ENCODE data around the gene POLE.

POLE gene

GRCh38 chr12:132675757-132676432 is 11.2 kb downstream of the POLE start:
- DNase-seq (ENCODE audit: low read depth in 2 of 2), result no peak

DNA sequence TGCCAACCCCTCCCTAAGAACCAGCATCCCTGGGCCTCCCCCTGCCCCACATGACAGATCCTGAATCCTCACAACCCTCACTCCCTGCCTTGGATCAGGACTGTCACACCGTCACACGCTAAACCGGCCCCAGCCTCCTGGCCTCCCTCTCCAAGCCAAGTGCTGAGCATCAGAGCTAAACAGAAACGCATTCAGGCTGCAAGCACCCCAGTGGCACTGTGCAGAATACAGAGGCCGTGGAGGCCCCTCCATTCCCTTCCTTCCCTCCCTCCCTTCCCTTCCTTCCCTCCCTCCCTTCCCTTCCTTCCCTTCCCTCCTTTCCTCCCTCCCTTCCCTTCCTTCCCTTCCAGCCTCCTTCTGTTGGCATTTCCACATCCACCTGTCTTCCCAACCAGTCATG is 12.6 kb downstream of the POLE start:
- DNase-seq (ENCODE audit: low read depth in 2 of 2), result no peak

DNA sequence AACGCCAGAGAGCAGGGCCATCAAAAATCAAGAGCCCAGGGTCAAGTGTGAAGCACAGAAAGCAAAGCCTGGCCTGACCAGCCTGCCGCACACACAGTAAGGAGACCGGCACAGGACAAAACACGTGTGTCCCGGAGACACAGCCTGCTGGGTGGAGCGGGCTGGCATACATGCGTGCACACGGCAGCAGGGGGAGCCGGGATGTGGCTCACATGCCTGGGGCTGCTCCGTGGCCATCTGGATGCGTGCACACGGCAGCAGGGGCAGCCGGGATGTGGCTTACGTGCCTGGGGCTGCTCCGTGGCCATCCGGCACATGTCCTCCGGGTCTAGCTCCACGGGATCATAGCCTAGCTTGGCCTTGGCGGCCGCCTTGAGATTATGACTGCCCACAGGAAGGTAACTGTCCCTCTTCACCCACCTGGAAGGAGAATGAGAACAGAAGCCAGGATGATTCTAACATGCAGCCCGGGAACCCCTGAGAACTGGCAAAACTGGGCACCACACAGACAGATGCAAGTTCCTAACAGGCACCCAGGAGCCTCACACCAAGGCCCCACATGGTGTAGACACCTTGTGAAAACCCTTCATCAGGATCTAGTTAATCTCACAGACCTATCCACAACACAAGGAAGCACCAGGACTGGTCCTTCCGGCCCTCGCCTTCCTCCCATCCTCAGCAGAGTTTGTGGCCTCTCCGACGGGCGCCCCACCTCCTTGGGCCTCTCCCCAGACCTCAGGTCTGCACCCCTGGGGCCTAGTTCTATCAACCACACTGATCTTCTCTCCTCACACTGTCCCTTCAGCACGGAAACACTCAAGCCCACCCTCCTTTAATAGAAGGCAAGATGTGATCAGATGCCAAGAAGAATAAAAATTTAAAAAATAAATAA is 13.6 kb downstream of the POLE start:
- DNase-seq (ENCODE audit: low read depth in 2 of 2), result no peak

GRCh38 chr12:132672678-132673077 is 14.5 kb downstream of the POLE start:
- no peak for DNase-seq (ENCODE audit: low read depth in 2 of 2)

- DNase-seq (ENCODE audit: low read depth in 2 of 2), result no peak
These were observed 15.0 kb downstream of the POLE start for GRCh38 chr12:132672116-132672515.

DNA sequence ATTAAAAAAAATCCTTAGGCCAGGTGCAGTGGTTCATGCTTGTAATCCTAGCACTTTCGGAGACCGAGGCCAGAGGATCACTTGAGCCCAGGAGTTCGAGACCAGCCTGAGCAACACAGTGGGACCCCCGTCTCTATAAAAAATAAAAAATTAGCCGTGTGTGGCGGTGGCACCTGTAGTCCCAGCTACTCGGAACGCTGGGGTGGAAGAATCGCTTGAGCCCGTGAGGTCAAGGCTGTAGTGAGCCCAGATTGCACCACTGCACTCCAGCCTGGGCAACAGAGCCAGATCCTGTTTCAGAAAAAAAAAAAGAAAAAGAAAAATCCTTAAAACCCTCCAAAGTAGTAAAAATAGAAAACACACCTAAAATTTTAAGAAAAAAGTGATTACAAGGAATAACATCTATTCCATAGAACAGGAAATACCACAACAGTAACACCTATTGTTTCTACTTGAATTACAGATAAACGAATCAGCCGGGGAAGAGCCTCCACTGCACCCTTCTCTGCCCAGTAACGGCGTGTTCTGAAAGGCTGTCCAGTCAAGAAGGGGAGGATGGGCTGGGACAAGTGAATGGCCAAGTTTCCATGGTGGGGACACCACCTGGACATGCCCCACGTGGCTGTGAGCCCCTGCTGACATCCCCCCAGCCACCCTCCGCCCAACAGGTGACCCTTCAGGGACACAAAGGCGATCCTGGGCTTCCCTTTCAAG is 17.8 kb downstream of the POLE start:
- DNase-seq (ENCODE audit: low read depth in 2 of 2), result no peak

DNA sequence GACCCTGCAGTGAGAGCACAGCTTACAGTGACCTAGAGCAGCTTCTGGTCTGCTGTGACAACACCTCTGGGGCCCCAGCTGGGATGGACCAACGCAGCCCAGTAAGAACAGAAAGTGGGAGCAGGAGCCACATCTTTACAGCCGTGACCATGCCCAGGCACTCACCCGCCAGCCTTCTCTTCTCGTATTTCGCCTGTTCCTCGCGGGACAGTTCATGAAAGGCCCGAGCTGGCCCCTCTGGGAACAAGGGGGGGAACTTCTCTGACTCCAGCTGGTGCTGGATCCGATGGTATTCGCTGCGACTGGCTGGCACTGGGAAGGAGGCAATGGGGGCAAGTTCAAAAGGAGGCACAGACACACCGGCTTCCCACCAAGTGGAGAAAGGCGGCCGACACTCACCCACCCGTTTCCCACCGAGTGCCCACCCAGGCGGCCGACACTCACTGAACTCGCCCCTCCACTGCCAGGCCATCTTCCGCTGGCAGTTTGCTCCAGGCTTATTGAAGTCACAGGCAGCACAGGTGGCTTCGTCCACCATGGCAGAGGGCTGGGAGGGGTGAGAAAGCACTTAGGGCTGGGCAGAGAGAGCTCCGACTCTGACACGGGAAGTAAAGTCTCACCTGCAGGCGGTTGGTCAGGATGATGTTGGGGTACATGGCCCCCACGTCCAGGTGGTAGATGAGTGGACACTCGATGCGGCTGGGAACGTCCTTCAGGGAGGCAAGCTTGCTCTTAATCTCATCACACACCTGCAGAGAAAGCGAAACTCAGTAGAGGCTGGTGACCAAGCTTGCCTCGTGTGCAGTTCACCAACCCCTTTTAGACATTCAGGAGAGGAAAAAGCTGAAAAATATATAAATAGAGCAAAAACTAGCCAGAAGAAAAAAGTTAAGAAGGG is 18.7 kb downstream of the POLE start:
- no peak for DNase-seq (ENCODE audit: low read depth in 2 of 2)

GRCh38 chr12:132665794-132666193 is 21.3 kb downstream of the POLE start:
- no peak for DNase-seq (ENCODE audit: low read depth in 2 of 2)

GRCh38 chr12:132665149-132665491 is 22.0 kb downstream of the POLE start:
- DNase-seq (ENCODE audit: low read depth in 2 of 2), result no peak

DNA sequence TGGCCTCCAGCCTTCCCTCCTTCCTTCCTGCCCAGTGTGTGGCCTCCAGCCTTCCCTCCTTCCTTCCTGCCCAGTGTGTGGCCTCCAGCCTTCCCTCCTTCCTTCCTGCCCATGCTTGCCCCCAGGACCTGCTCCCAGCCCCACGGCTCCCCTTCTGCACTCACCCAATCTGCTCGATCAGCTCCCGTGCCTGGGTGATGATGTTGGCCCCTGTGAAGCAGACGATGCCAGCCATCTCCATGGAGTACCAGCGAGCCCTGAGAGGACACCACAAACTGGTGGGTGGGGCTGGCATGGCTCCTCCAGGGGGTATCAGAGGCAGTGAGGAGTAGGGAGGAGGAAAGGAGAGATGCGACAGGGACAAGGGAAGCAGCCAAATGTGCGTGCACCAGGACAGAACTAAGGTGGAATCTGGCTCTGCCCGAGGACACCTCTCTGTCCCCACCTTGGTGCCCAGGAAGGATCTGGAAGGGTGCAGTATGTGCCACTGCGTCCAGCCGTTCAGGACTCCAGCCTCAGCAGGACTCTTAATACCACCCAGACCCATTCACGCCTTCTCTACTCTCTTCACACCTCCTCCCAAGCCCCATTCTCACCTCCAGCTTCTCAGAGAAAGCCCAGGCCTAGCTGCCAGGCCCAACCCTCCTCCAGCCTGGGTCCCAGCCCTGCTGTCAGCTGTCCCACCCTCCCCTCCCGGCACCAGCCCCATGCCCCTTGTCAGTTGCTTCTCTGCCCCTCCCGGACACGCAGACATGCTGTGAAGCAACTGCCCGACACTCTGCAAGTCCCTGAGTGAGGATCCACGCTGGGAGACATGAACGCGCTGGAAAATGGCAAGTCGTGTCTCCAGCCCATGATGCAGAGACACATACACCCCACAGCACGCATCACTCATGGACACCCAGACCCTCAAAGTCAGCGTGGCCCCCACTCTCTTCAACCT is 22.7 kb downstream of the POLE start:
- DNase-seq (ENCODE audit: low read depth in 2 of 2), result no peak

GRCh38 chr12:132662901-132663755 is 24.0 kb downstream of the POLE start:
- DNase-seq (ENCODE audit: low read depth in 2 of 2), result no peak

GRCh38 chr12:132661972-132662371 is 25.2 kb downstream of the POLE start:
- no peak for DNase-seq (ENCODE audit: low read depth in 2 of 2)

DNA sequence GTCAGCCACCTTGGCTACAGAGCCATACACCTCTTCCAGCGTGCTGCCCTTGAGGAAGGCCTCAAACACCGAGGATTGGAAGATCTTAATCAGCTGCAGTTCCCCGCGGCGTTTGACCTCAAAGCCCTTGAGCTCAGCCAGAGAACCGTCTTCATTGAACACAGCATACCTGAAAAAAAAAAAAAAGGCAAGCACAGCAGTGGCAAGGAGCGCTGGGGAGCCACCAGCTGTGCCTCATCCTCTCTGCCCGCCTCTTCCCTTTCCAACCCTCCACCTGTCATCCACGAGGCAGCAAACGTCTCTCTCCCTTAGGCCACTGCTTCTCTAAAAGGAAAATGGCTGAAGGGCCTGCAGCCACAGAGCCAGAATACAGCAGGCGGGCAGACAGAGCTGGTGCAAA is 26.1 kb downstream of the POLE start:
- no peak for DNase-seq (ENCODE audit: low read depth in 2 of 2)

DNA sequence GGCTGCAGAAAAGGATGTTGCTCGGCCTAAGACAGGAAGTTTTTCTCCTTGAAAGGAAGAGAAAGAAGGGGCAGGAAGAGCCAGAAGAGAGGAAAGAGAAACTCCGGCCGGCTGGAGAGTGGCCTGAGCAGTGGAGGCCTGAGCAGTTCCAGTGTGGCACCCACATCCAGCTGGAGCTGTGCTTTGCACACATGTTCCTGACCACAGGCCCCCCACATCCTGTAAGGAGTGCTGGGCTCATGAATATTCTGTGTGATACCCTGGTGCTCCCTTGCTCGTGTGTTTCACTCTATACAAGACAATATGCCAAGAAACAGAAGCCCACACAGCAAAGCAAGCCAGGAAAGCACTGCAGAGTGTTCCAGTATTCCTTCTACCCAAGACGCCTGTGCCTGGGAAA is 27.1 kb downstream of the POLE start:
- no peak for DNase-seq (ENCODE audit: low read depth in 2 of 2)

DNA sequence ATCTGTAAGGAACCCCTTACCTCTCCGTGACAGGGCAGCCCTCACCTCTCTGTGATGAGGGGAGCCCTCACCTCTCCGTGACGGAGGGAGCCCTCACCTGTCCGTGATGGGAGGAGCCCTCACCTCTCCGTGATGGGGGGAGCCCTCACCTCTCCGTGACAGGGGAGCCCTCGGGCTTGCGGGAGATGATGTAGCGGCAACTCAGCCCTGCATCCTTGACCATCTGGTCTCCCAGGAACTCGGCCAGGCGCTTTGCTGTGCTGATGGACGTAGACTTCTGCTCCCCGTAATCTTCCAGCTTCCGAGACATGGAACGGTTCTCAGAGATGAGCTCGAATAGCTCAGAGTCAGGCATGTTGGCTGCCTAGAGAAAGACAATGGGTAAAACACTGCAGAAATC is 28.0 kb downstream of the POLE start:
- DNase-seq (ENCODE audit: low read depth in 2 of 2), result no peak

DNA sequence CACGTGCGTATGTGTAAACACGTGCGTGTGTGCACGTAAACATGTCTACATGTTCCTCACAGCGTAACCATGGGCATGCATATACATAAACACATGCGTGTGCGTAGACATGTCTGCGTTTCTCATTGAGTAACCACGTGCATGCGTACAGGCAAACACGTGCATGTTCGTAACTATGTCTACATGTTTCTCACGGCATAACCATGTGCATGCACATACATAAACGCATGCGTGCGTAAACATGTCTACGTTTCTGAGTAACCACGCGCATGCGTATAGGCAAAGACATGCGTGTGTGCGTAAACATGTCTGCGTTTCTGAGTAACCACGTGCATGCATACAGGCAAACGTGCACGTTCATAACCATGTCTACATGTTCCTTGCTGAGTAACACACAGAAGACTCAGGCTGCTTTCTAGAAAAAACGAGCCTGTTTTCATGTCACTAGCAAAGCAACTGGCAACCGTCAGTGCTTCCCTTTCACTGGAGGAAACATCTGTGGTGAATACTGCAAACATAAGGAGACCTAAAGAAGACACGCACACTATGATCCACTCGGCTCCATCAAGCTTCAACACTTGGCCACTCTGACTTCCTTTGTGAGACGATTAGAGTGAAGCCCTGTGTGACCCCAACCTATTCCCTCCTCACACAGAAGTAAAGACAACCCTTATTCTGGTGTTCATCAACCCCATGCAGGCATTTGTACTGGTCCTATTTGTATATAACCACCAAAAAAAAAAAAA is 28.8 kb downstream of the POLE start:
- no peak for DNase-seq (ENCODE audit: low read depth in 2 of 2)

DNA sequence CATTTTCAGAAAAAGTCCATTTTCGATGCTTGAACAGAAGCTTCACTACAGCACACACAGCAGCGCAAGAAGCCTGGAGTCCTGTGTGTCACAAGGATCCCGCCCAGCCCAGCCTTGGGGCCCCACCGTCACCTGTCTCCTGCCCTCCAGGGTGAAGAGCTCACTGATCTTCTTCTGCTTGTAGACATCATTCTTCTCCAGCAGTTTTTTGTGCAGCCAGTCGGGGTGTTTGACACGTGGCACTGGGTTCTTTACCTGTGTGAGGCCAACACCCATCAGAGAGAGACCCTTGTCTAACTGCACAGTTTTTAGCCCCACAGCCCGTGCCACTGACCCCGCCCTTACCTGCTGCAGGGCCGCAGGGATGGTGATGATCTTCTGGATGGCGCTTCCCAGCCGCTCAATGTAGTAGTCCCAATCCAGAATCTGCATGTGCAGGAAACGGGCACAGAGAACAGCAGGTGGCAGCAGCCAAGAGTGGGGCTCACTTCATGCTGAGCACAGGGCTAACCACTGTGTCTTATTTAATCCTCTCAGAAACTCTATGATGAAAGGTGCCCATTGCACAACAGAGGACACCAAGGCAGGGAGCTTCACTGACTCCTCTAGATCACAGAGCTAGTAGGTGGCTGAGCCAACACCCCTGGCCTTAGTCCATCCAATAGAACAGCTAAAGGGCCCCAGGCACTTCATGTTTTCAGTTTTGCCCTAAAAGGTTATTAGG is 30.0 kb downstream of the POLE start:
- no peak for DNase-seq (ENCODE audit: low read depth in 2 of 2)

GRCh38 chr12:132653567-132654290 is 33.4 kb downstream of the POLE start:
- DNase-seq (ENCODE audit: low read depth in 2 of 2), result no peak
